ENCODE data around the gene PTX3.

GRCh38 chr3:157428853-157429252 lies 7.8 kb upstream of the PTX3 start:
- TF ChIP-seq, protein P1, sequence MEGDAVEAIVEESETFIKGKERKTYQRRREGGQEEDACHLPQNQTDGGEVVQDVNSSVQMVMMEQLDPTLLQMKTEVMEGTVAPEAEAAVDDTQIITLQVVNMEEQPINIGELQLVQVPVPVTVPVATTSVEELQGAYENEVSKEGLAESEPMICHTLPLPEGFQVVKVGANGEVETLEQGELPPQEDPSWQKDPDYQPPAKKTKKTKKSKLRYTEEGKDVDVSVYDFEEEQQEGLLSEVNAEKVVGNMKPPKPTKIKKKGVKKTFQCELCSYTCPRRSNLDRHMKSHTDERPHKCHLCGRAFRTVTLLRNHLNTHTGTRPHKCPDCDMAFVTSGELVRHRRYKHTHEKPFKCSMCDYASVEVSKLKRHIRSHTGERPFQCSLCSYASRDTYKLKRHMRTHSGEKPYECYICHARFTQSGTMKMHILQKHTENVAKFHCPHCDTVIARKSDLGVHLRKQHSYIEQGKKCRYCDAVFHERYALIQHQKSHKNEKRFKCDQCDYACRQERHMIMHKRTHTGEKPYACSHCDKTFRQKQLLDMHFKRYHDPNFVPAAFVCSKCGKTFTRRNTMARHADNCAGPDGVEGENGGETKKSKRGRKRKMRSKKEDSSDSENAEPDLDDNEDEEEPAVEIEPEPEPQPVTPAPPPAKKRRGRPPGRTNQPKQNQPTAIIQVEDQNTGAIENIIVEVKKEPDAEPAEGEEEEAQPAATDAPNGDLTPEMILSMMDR (IDR thresholded peaks at IDR 0.05), result no peak
- TF ChIP-seq POLR2A (IDR thresholded peaks at IDR 0.05), result no peak

Data from body of pancreas (tissue), 4 donors.